ENCODE measurements around the gene DLGAP1.
A peak's percentile ranks its signal among the peaks of the same experiment; 100 is the strongest.

DLGAP1 gene

DNA sequence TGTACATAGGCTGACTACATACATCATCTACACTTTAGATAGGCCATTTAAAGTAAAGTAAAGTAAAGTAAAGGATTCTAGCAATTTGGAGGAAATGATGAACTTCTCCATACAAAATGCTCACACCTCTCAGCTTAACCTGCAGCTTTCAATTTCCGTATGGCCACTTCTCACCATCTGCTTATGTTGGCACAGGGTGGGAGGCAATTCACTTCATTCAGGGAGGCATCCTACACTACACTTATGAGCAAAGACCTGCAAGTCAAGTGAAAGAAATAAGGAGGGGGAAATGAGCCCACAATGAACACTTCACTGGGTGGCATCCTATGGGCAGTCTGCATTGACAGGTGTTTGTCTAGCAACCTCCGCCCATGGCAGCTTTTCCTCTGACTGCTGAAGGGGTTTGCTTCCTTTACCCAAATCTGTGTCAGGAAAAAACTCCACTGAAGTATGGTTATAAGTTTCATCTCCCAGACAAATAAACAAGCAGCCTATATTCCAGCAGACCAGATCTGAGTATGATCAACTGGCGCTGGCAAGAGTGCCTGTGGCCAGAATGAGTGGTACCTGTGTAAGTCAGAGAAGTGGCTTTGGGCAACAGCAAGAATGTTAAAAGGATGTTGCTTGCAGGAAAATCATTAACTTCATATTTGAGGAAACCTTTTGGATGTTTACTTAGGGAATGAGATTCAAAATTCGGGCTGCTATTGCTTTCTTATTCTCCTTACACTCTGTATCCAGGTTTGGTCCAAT lies 556.1 kb downstream of the DLGAP1 start:
- no peak for DNase-seq (ENCODE audit: low read depth)

GRCh38 chr18:3892152-3892551 lies 563.0 kb downstream of the DLGAP1 start:
- DNase-seq (ENCODE audit: low read depth), result no peak

DNA sequence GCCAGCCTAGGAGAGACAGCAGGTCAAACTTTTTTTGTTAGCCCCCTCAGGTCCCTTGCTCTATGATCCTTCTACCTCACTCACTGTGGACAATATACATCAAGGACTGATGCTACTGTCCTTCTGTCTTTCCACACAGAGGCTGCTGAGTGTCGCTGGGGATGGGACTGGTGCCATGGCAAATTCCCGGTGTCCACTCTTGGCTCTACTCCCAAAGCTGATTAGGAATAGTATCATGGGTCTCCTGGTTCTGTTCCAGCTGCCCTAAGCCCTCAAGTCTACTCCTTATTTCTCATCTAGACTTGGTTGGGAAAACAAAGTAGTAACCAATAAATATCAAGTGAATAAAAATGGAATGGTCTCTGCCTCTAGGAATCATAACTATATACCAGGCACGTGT lies 563.9 kb downstream of the DLGAP1 start:
- no peak for DNase-seq (ENCODE audit: low read depth)

- DNase-seq (ENCODE audit: low read depth), result peak; percentile 10
These were observed 565.3 kb downstream of the DLGAP1 start for GRCh38 chr18:3889803-3890202.

DNA sequence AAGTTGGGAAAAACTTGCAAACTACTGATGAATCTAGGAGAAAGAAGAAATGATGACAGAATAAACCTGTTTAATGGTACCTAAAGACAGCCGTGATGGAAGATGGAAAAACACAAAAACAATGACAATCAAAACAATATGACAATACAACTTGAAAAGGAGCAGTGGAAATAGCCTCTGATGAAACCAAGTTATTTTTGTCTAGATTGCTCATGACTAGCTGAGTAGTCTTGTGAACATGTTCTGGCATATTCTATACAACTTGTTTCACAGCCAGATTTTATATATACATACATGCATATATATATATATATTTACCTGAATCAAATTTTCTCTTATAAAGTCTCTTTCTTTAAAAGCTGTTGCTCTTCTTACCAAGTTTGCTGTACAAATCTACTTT lies 566.0 kb downstream of the DLGAP1 start:
- DNase-seq (ENCODE audit: low read depth), result no peak

DNA sequence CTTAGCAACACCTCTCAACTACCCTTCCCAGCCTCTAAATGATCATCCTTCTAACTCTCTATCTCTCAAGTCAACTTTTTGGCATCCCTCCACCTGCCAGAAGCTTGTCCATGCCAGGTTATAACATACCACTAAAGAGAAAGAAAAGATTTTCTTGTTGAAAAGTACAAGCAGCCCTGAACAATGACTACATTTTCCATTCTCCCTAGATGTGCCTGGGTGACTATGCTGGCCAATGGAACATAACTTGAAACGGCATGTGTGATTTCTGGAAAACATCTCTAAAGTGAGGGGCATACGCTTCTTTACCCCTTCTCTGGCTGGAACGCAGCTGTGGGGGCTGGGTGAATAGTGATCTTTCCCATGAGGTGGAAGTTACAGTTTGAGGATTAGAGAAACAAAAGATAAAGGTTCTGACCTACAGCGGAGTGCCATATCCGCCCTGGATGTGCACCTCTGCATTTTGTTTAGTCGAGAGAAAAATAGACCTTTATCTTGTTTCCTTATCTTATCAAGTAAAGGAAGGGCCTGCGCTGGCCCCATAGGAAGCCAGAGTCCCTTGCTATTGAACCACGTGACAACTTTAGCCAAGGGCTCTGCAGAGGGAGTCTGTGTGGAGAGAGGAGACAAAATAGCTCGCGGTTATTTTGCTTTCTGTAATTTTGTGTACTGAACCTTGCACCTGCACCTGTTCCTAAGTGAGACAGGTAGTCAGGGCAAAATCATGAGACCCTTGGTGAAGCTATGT lies 568.4 kb downstream of the DLGAP1 start:
- no peak for DNase-seq (ENCODE audit: low read depth)

- DNase-seq (ENCODE audit: low read depth), result no peak
These were observed 569.8 kb downstream of the DLGAP1 start for GRCh38 chr18:3885209-3885792.

- no peak for DNase-seq (ENCODE audit: low read depth)
These were observed 575.3 kb downstream of the DLGAP1 start for GRCh38 chr18:3879836-3880120.

GRCh38 chr18:3879114-3879835 lies 575.8 kb downstream of the DLGAP1 start:
- no peak for DNase-seq (ENCODE audit: low read depth)

- DNase-seq (ENCODE audit: low read depth), result no peak
These were observed 576.7 kb downstream of the DLGAP1 start for GRCh38 chr18:3878401-3878800.

DNA sequence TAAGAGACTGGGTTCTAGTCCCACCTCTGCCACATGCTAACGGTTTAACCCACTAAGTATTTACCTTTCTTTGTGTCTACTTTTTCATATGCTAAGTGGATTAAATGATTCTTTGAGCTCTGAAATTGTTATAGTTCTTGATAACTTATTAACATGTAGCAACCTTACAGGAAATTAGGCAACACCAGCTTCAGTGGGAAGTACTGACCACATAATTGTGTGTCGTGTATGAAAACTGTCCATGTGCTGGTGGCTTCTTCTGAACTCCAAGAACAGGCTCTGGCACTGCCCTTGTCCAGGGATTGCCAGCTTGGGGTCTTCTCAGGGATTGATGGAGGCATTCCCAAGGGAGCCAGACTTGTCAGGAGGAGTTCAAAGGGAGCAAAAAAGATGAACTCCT lies 577.4 kb downstream of the DLGAP1 start:
- DNase-seq (ENCODE audit: low read depth), result no peak

DNA sequence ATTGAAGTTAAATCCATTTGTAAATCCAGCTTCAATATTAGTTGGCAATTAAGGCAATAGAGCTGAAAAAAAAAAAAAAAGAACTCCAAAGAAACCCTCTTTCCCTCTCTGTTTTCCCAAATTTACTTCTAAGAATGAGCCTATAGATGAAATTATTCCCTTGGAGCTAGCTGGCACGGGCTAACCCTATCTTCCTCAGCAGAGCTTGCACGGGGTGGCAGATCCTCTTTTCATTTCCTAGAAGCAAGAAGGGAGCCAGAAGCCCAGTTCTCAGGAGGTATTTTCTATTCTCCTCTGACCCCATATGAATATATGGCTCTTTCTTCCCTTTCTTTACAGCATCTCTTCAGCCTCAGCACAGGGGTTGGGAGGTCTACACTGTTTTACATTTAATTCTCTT lies 579.1 kb downstream of the DLGAP1 start:
- DNase-seq (ENCODE audit: low read depth), result no peak

DNA sequence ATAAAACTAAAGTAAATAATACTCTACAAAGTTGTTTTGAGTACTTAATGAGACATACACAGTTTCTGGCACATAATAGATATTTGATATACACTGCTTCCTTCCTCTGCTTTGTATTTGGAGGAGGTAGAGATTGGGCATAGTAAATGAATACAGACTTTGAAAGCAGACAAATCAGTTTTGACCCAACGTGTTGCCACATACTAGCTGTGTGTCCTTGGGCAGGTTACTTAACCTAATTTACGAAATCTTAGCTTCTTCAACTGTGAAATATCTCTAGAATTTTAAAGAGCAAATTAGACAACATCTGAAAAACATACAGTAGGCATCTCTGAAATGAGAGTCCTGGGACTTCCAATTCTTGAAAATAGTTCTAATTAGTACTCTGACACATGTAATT lies 579.7 kb downstream of the DLGAP1 start:
- no peak for DNase-seq (ENCODE audit: low read depth)

GRCh38 chr18:3874581-3874980 lies 580.5 kb downstream of the DLGAP1 start:
- no peak for DNase-seq (ENCODE audit: low read depth)

DNA sequence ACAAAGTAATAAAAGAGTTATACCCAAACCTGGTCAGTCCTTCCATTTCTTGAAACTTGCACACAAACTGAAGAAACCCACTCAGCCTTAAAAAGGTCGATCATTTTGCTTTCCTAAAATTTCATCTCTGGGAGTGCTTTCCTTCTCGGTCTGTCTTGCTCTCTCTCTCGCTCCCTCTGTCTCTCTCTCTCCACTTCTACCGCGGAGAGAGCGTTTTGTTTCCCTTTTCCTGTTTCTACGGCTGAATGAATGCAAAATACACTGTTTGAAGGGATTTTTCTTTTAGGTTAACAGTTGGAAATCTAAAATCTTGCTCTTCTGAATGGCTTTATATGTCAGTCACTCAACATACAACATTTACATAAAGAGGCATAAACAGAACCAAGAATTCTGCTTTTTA lies 581.0 kb downstream of the DLGAP1 start:
- DNase-seq (ENCODE audit: low read depth), result no peak

DNA sequence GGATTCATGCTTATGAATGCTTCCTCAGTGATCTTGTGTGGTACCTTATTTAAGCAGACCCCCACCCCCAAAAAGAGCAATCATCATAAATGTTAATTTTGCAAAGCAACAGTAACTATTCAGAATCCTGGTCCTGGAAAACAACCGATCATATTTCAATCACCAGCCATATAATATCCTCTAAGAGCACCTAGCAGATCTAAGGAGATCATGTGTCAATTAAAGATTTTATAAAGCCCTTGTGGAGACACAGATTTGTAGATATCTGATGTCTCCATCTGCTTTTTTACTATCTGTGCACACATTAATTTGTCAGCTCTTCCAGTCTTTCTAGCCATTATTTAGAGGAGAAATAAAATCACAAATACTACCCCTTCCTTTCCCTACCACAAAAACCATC lies 581.4 kb downstream of the DLGAP1 start:
- no peak for DNase-seq (ENCODE audit: low read depth)

GRCh38 chr18:3873211-3873610 lies 581.9 kb downstream of the DLGAP1 start:
- no peak for DNase-seq (ENCODE audit: low read depth)

DNA sequence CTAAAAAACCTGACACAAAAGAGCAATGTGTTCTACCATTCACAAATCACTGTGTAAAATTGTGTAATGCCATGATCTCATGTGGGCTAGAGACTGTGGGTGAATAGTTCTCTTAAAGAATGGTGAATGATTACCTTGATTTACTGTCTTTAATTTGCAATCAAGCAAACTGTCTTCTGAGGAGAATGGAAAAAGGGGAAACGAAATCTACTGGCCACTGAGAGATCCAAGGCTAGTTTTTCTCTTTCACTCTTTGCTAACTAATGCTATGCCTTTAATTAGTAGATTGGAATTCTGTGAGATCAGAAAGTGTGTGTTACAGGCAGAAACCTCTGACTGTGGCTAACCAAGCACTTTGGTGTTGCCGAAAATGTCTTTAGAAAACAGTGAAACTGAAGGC lies 582.5 kb downstream of the DLGAP1 start:
- no peak for DNase-seq (ENCODE audit: low read depth)

- DNase-seq (ENCODE audit: low read depth), result no peak
These were observed 583.4 kb downstream of the DLGAP1 start for GRCh38 chr18:3871687-3872086.

- DNase-seq (ENCODE audit: low read depth), result no peak
These were observed 584.2 kb downstream of the DLGAP1 start for GRCh38 chr18:3870914-3871313.

- DNase-seq (ENCODE audit: low read depth), result peak; percentile 28
These were observed 585.3 kb downstream of the DLGAP1 start for GRCh38 chr18:3869848-3870247.

DNA sequence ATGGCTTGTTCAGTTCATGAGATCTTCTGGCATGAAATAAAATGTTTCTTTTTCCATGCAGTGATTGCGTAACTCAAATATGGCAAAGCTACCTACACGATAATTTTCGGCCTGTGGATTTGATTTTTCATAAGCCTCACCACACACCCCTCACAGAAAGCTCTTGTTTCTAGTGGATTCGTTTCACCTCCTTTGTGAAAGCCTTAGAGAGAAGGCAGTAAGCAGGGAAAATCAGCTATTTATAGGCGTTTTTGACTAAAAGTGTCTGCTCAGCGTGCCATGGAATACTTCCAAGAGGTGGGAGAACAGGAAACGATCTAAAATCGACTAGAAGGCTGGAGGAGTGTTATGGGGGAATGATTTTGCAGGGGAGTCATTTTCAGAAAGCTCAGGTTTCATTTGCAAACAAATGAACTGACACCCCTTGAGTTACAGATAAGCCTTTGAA lies 587.2 kb downstream of the DLGAP1 start:
- DNase-seq (ENCODE audit: low read depth), result no peak

DNA sequence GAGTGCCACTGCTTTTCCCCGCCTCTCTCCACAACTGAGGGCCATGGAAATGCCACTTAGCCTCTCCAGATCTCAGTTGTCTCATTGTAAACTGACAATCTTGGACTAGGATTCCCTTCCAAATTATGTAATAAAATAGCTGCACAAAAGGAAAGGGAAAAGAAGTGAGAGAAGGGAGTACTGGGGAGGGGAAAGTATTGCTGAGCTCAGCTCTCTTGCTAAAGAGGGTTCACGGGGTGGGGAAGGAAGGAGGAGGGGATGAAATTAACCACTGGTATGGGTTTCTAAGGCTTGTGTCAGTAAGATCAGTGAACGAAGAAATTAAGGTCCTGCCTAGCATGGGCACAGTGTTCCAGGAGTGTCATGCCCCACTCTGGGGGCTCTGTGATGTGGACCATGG lies 587.9 kb downstream of the DLGAP1 start:
- no peak for DNase-seq (ENCODE audit: low read depth)

Data from GM04504 (cell line).